HL-60 (cell line): ENCODE data around the gene BIN1.

Source experiments
- CTCF ChIP-seq: IDR thresholded peaks from one replicate; pipeline ENCODE4 v1.5.1; 2011; ENCODE audit warnings: low read length, control low read depth, inconsistent platforms; ENCODE audit not compliant: insufficient read depth
- GABPA ChIP-seq: IDR thresholded peaks from 2 replicates; pipeline ENCODE4 v1.6.1; 2012; ENCODE audit warnings: low read depth
- REST ChIP-seq: IDR thresholded peaks from 2 replicates; pipeline ENCODE4 v1.6.1; 2012; ENCODE audit warnings: low read depth; ENCODE audit not compliant: insufficient replicate concordance

DNA sequence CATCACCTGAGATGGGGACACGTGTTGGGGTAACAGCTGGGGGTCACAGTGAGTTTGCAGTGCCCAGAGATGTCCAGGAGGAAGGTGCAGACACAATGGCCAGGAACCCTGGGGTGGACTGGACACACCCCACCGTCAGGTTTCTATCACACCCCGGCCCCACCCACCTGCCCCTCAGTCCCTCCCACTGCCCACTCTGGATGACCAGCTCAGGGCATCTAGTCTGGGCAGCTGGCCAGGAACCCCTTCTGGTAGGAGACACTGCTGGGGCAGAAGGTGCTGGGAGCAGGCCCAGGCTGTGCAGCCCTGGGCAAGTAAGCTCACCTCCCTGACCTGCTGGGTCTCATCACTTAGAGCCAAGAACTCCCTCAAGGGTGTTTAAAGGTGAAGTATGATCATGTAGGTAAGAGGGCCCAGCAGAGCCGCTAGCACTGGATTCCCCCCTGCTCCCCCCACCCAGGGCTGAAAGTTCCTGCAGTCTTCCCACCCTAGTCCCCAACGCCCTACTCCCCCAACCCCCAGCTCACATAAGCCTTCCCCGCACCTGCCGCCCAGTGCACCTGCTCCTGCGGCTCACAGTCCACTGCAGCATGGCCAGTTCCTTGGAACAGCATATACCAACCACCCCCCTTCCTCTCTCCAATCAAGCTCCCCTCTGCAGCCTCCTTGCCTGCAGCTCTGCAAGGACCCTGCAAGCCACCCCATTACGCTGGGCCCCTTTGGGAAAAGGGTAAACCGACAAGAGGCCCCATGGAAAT is 17.3 kb downstream of the BIN1 start:
- TF ChIP-seq CTCF: no peak
- no peak for TF ChIP-seq GABPA
- TF ChIP-seq REST: no peak
